ENCODE results near the gene CGAS.

GRCh38 chr6:73460056-73460455 lies 8.0 kb upstream of the CGAS start:
- TF ChIP-seq, protein P1, sequence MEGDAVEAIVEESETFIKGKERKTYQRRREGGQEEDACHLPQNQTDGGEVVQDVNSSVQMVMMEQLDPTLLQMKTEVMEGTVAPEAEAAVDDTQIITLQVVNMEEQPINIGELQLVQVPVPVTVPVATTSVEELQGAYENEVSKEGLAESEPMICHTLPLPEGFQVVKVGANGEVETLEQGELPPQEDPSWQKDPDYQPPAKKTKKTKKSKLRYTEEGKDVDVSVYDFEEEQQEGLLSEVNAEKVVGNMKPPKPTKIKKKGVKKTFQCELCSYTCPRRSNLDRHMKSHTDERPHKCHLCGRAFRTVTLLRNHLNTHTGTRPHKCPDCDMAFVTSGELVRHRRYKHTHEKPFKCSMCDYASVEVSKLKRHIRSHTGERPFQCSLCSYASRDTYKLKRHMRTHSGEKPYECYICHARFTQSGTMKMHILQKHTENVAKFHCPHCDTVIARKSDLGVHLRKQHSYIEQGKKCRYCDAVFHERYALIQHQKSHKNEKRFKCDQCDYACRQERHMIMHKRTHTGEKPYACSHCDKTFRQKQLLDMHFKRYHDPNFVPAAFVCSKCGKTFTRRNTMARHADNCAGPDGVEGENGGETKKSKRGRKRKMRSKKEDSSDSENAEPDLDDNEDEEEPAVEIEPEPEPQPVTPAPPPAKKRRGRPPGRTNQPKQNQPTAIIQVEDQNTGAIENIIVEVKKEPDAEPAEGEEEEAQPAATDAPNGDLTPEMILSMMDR (conservative IDR thresholded peaks at IDR 0.05), result no peak
- TF ChIP-seq EZH2 (IDR thresholded peaks at IDR 0.05; ENCODE audit: low read depth), result no peak

All from PC-9 (cell line).